ENCODE data around the gene SLIT3.

DNA sequence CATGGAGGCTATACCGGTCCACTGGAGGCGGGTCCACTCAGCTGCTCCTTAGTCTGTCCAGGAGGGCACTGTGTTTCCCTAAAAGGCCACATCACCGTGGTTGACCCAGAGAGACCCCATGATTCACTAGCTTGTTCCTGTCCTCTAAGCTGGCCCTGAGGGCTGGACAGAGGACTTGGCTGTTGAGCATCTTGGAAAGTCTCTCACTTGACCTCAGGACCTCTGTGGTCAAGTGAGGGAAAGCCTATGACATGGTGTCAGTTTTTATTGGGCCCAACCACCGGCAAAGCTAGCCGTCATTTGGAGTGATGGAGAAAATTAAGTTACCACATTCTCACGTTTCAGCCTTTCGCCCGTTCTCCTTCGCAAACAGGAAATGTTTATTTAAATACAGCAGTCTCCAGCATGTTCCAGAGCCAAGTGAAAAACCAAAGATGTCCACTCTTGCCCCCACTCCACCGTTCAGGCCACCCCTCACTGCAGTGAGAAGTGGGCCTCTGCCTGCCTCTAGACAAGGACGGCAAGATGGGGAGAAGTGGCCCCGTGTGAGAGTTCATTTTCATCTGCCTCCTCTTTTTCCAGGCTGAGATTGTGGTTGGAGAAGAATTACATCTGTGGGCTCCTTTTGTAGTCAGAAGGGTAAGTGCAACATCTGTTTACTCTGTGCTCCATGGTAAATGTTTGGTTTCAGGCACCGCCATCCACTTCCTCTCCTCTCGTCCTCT, 4.4 kb downstream of the SLIT3 start:
- TF ChIP-seq, protein P1, sequence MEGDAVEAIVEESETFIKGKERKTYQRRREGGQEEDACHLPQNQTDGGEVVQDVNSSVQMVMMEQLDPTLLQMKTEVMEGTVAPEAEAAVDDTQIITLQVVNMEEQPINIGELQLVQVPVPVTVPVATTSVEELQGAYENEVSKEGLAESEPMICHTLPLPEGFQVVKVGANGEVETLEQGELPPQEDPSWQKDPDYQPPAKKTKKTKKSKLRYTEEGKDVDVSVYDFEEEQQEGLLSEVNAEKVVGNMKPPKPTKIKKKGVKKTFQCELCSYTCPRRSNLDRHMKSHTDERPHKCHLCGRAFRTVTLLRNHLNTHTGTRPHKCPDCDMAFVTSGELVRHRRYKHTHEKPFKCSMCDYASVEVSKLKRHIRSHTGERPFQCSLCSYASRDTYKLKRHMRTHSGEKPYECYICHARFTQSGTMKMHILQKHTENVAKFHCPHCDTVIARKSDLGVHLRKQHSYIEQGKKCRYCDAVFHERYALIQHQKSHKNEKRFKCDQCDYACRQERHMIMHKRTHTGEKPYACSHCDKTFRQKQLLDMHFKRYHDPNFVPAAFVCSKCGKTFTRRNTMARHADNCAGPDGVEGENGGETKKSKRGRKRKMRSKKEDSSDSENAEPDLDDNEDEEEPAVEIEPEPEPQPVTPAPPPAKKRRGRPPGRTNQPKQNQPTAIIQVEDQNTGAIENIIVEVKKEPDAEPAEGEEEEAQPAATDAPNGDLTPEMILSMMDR (IDR thresholded peaks at IDR 0.05; ENCODE audit: low read depth, low read length): no peak
- TF ChIP-seq, protein P2, sequence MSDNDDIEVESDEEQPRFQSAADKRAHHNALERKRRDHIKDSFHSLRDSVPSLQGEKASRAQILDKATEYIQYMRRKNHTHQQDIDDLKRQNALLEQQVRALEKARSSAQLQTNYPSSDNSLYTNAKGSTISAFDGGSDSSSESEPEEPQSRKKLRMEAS (IDR thresholded peaks at IDR 0.05; ENCODE audit: low read depth, low read length): no peak
- TF ChIP-seq POLR2A (IDR thresholded peaks at IDR 0.05; ENCODE audit: extremely low read depth, insufficient read length): no peak

Data from NB4 (cell line).